HFF-Myc (cell line): ENCODE data around the gene UQCRHL.
"Not testable (repeated sequence)": the region's sequence is repeated elsewhere in the genome, so short reads cannot be mapped to it uniquely, and the experiment has no call there.

Experiments
- DNase-seq: peaks from one replicate; pipeline ENCODE4 v3.0.0-alpha.2; 2011; ENCODE audit warnings: low read depth; ENCODE audit errors: extremely low read depth
- H3K4me3 ChIP-seq: replicated peaks from 2 replicates; pipeline ENCODE4 v1.5.1; 2011; ENCODE audit warnings: low read depth, mild to moderate bottlenecking, control low read depth, low read length
- TF ChIP-seq, protein P1 (sequence below): IDR thresholded peaks from 2 replicates; pipeline ENCODE4 v1.5.1; 2012; ENCODE audit warnings: mild to moderate bottlenecking, low read depth, low read length, control low read depth; ENCODE audit errors: missing control alignments

The UQCRHL gene

DNA sequence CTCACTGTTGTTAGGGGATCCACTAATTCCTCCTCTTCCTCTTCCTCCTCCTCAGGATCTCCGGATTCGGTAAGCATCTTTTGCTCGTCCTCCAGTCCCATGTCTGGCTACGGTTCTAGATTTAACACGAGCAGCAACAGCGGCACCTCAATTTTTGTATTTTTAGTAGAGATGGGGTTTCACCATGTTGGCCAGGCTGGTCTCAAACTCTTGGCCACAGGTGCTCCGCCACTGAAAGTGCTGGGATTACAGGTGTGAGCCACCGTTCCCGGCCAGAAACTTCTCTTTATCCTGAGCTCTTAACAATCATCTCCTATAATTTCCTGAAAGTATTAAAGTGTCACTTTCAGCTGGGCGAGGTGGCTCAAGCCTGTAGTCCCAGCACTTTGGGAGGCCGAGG lies at the start of gene UQCRHL:
Gene UQCRHL, minus strand, starts transcription at position 101 of the 400 bp plus-strand sequence. Its CDS starts 0 bp downstream, at position 101.
- DNase-seq, H3K4me3 ChIP-seq: not testable (repeated sequence)

DNA sequence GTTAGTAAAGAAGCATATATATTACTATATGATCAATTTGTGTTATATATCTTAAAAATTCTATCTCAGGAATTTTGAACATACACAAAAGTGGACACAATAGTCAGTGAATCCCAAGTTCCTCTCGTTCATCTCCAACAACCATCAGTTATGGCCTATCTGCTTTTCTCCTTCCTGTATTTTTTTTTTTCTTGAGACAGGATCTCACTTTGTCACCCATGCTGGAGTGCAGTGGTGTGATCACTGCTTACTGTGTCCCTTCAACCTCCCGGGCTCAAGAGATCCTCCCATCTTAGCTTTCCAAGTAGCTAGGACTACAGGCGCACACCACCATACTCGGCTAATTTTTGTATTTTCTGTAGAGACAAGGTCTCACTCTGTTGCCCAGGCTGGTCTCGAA lies 49.4 kb upstream of the UQCRHL start:
- TF ChIP-seq, protein P1, sequence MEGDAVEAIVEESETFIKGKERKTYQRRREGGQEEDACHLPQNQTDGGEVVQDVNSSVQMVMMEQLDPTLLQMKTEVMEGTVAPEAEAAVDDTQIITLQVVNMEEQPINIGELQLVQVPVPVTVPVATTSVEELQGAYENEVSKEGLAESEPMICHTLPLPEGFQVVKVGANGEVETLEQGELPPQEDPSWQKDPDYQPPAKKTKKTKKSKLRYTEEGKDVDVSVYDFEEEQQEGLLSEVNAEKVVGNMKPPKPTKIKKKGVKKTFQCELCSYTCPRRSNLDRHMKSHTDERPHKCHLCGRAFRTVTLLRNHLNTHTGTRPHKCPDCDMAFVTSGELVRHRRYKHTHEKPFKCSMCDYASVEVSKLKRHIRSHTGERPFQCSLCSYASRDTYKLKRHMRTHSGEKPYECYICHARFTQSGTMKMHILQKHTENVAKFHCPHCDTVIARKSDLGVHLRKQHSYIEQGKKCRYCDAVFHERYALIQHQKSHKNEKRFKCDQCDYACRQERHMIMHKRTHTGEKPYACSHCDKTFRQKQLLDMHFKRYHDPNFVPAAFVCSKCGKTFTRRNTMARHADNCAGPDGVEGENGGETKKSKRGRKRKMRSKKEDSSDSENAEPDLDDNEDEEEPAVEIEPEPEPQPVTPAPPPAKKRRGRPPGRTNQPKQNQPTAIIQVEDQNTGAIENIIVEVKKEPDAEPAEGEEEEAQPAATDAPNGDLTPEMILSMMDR: no peak
- no peak overlapping the region for H3K4me3 ChIP-seq
- DNase-seq: no peak

DNA sequence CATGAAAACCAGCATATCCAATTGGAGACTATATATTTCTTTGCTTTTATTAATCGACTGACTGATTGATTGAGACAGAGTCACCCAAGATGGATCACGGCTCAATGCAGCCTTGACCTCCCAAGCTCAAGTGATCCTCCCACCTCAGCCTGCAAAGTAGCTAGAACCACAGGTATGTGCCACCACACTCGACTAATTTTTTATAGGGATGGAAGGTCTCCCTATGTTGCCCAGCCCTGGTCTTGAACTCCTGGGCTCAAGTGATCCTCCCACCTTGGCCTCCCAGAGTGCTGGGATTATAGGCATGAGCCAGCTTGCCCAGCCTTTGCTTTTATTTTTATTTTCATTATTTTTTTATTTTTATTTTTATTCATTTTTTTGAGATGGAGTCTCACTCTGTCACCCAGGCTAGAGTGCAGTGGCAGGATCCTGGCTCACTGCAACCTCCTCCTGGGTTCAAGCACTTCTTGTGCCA lies 45.4 kb upstream of the UQCRHL start:
- TF ChIP-seq, protein P1: no peak
- DNase-seq: no peak
- H3K4me3 ChIP-seq: no peak overlapping the region

DNA sequence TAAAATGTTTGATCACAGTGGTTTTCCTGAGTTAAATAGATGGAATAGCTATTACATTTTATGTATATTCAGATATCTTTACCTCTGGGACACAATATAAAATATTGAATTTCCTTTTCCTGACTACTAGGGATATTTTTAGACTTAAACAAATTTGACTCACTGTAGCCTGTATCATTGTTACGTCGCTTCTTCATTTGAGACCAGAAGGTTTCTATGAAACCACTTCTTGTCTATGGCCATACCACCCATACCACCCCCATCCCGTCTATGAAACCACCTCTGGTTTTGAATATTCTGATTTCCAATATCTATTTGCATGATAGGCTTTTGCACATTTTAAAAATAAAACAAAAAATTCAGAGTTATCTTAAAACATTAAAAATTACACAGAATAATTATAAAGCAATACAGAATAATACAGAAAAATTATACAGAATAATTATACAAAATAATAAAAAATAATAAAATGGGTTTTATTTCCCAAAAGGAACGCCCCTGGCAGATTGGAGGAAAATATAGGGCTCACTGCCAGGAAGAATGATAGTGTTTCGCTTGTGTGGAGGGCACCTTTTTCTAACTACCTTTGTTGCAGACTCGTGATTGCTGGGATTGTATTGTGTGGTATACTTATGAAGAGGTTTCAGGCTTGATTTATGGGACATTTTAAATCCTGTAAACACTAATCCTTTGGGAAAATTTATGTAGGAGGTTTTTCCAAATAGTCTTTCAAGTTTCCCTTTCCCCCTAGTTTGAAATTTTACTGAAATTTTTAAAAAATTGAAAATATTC lies 44.8 kb upstream of the UQCRHL start:
- no peak for DNase-seq
- H3K4me3 ChIP-seq: no peak overlapping the region

DNA sequence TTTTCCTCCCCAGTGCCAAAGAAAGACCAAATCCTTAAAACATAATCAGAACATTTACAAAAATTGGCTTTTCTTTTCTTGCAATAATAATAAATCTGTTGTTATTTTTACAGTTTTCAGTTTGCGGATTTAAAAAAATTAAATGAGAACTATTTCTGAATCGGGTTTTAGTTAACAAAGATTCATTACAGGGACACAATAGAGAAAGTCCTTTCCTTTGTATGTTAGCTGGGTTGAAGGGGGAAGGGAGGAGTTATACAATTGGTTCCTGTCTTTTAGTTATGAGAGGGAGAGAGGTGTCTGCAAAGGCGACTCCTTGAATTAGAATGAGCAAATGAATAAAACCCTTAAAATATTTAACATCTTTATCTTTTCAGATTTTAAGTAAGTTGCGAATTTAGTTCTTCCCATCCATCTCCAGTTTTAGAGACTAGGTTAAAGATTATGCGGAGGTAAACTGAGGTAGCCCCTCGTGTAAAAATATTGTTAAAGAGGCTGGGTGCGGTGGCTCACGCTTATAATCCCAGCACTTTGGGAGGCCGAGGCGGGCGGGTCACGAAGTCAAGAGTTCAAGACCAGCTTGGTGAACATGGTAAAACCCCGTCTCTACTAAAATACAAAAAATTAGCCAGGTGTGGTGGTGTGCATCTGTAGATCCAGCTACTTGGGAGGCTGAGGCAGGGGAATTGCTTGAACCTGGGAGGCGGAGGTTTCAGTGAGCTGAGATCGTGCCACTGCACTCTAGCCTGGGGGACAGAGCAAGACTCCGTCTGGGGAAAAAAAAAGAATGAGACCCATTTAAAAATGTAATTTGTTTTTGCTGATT lies 44.0 kb upstream of the UQCRHL start:
- no peak for DNase-seq
- H3K4me3 ChIP-seq: no peak overlapping the region

More for the DNA sequence above, 44.8 kb upstream of the UQCRHL start:
- TF ChIP-seq, protein P1: no peak

DNA sequence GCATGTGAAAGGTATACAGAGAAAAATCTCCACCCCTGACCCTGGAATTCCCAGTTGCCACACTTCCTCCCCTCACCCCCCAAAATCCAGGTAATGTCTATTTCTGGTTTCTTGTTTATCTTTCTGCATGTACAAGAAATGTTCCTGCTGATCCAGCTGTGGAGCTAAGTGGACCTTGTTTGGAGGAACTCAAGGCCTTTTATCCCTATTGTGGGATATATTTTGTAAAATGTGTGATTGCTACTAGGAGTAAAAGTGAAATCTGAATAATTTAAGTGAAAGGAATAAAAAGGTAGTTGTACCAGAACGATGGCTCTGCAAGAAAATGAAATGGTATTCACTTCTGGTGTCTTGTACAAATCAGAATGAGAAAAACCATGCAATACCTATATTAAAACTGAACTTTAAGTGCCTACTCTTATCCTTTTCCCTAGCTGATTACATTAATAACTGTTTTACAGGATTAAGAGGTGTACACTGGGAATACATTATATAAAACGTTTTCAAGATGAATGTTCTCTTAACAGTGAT lies 43.1 kb upstream of the UQCRHL start:
- DNase-seq: no peak
- TF ChIP-seq, protein P1: no peak
- peak overlapping the region; percentile 75 for H3K4me3 ChIP-seq

More for the DNA sequence above, 44.0 kb upstream of the UQCRHL start:
- TF ChIP-seq, protein P1: no peak
